ENCODE results near the gene ANKRD42. TPM values are rescaled to one million over a fixed set of nuclear protein-coding genes. Genes with fewer than 3 reads are reported as not detected.

The ANKRD42 gene
- total and polyA plus RNA-seq, 9 of the 15 experiments (the other 6 are each of a cell fraction or from before 2014, with no cell fraction given), result 2.8 to 9.1 (median 6.1) TPM

DNA sequence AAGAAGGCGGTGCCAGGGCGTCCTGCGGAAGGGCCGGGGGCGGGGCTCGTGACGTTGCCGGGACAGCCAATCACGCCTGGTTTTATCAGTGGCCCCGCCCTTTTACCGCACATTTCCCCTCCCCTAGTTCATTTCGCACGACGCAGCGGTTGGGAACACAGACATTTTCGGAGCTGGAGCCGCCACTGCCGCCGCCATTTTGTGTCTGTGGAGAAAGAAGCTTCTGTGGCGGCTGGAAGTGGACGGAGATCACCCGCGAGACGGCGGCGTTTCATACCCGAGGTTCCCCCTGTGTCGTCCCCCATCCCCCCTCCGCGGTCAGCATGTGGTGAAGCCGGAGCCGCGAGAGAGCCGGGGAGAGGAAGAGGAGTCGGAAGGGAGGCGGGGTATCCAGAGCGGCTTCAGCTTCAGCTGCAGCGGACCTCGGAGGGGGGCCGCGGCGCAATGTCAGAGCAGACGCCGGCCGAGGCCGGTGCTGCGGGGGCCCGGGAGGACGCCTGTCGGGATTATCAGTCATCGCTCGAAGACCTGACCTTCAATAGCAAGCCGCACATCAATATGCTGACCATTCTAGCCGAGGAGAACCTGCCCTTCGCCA lies 36.4 kb upstream of the ANKRD42 start, which contains the start of gene PCF11 (continued):
- TF ChIP-seq, protein P1, sequence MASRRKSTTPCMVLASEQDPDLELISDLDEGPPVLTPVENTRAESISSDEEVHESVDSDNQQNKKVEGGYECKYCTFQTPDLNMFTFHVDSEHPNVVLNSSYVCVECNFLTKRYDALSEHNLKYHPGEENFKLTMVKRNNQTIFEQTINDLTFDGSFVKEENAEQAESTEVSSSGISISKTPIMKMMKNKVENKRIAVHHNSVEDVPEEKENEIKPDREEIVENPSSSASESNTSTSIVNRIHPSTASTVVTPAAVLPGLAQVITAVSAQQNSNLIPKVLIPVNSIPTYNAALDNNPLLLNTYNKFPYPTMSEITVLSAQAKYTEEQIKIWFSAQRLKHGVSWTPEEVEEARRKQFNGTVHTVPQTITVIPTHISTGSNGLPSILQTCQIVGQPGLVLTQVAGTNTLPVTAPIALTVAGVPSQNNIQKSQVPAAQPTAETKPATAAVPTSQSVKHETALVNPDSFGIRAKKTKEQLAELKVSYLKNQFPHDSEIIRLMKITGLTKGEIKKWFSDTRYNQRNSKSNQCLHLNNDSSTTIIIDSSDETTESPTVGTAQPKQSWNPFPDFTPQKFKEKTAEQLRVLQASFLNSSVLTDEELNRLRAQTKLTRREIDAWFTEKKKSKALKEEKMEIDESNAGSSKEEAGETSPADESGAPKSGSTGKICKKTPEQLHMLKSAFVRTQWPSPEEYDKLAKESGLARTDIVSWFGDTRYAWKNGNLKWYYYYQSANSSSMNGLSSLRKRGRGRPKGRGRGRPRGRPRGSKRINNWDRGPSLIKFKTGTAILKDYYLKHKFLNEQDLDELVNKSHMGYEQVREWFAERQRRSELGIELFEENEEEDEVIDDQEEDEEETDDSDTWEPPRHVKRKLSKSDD (conservative IDR thresholded peaks at IDR 0.05; ENCODE audit: low read length), result no peak
- TF ChIP-seq, protein P2, sequence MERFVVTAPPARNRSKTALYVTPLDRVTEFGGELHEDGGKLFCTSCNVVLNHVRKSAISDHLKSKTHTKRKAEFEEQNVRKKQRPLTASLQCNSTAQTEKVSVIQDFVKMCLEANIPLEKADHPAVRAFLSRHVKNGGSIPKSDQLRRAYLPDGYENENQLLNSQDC (CRISPR knock-in tag; IDR thresholded peaks at IDR 0.05), result peak; percentile 63; the same call in 1 of the 2 replicates
- TF ChIP-seq RHOXF2B (CRISPR knock-in tag; conservative IDR thresholded peaks at IDR 0.05), result 0 out of 2 replicates have a peak, but pooled peaks have one; percentile 52
- no peak for TF ChIP-seq ZNF212 (CRISPR knock-in tag; IDR thresholded peaks at IDR 0.05)
- TF ChIP-seq CBFA2T2 (conservative IDR thresholded peaks at IDR 0.05), result no peak
- TF ChIP-seq, protein P3, sequence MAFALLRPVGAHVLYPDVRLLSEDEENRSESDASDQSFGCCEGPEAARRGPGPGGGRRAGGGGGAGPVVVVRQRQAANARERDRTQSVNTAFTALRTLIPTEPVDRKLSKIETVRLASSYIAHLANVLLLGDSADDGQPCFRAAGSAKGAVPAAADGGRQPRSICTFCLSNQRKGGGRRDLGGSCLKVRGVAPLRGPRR (CRISPR knock-in tag; IDR thresholded peaks at IDR 0.05), result no peak
- TF ChIP-seq, protein P4, sequence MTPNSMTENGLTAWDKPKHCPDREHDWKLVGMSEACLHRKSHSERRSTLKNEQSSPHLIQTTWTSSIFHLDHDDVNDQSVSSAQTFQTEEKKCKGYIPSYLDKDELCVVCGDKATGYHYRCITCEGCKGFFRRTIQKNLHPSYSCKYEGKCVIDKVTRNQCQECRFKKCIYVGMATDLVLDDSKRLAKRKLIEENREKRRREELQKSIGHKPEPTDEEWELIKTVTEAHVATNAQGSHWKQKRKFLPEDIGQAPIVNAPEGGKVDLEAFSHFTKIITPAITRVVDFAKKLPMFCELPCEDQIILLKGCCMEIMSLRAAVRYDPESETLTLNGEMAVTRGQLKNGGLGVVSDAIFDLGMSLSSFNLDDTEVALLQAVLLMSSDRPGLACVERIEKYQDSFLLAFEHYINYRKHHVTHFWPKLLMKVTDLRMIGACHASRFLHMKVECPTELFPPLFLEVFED (CRISPR knock-in tag; conservative IDR thresholded peaks at IDR 0.05), result peak; percentile 83
- peak; percentile 91; the same call in 1 of the 2 replicates for TF ChIP-seq PHB (CRISPR knock-in tag; IDR thresholded peaks at IDR 0.05)
- 0 out of 2 replicates have a peak, but pooled peaks have one; percentile 14 for TF ChIP-seq CEBPG (CRISPR knock-in tag; IDR thresholded peaks at IDR 0.05)
- TF ChIP-seq CEBPG (tag; conservative IDR thresholded peaks at IDR 0.05 in 1 of 2, IDR thresholded peaks at IDR 0.05 in 1 of 2), result 0 out of 4 replicates have a peak, but pooled peaks of 1 of the 2 experiments have one; percentile 16
- peak; percentile 80; the same call in 1 of the 2 replicates for TF ChIP-seq MBD2 (IDR thresholded peaks at IDR 0.05; ENCODE audit: borderline replicate concordance, low read depth)
- no peak for TF ChIP-seq FOXP4 (CRISPR knock-in tag; IDR thresholded peaks at IDR 0.05; ENCODE audit: borderline replicate concordance)
- TF ChIP-seq TFE3 (CRISPR knock-in tag; IDR thresholded peaks at IDR 0.05), result 0 out of 2 replicates have a peak, but pooled peaks have one; percentile 6
- peak; percentile 85 for TF ChIP-seq PRPF4 (IDR thresholded peaks at IDR 0.05; ENCODE audit: insufficient read depth, low read depth, low read length, poor library complexity, severe bottlenecking)
- no peak for TF ChIP-seq ZNF384 (IDR thresholded peaks at IDR 0.05; ENCODE audit: low read depth, low read length)
